GM12878 (cell line): Measurements from ENCODE around the gene AHCY. TPM values are rescaled to one million over a fixed set of nuclear protein-coding genes. Genes with fewer than 3 reads are reported as not detected.

Experiments
- ATAC-seq: fragments of 200-7000 bp; cut with Tn5 transposase; 3 replicates; pipeline ENCODE4 v1.9.1; 2020; ENCODE audit warnings: mild to moderate bottlenecking, moderate library complexity
- Bru-seq: library from RNA; stranded (reverse); fragments of 400-500 nt; gene quantifications from one replicate; lab custom pipeline; 2021; lab: Mats Ljungman, UMichigan
- BruChase-seq, 2 experiments: library from RNA; stranded (reverse); fragments of 400-500 nt; gene quantifications; one replicate each; lab custom pipeline; 2021; lab: Mats Ljungman, UMichigan
- BruUV-seq: library from RNA; stranded (reverse); fragments of 400-500 nt; replicated peaks from 2 replicates; lab custom pipeline; 2021; lab: Mats Ljungman, UMichigan
- CTCF ChIA-PET: fragments of 300-600 bp; sonication (Branson Sonifier 250); formaldehyde crosslinking; extraction: SDS; loops from one replicate; lab custom pipeline; 2021; ENCODE audit warnings: inconsistent platforms; lab: Yijun Ruan, JAX
- POLR2A ChIA-PET: fragments of 350-600 bp; formaldehyde crosslinking; extraction: SDS; loops from one replicate; lab custom pipeline; 2021; ENCODE audit warnings: inconsistent platforms; lab: Charles Lee
- RAD21 ChIA-PET: fragments of 300-600 bp; sonication (Branson Sonifier 250); formaldehyde crosslinking; loops from one replicate; lab custom pipeline; 2023; ENCODE audit warnings: antibody characterized with exemption; ENCODE audit not compliant: unreplicated experiment; lab: Charles Lee
- SMC1A ChIA-PET: fragments of 300-600 bp; sonication (Branson Sonifier 250); formaldehyde crosslinking; loops from one replicate; lab custom pipeline; 2023; ENCODE audit not compliant: unreplicated experiment, uncharacterized antibody; lab: Charles Lee
- DNase-seq: peaks from one replicate; pipeline ENCODE4 v3.0.0-alpha.2; 2011; ENCODE audit warnings: low read depth, low spot score
- FAIRE-seq: peaks from 3 replicates; lab custom pipeline; 2011; peaks lifted over from hg19 to GRCh38; lab: Jason Lieb, UNC
- H2AFZ ChIP-seq: 2 replicates; pipeline ENCODE4 v1.6.0; 2011; ENCODE audit warnings: low read depth, low read length, control low read depth; ENCODE audit not compliant: control insufficient read depth
- H3K27ac ChIP-seq: 2 replicates; pipeline ENCODE4 v1.5.1; 2011; ENCODE audit warnings: control low read depth; ENCODE audit not compliant: control insufficient read depth, insufficient read depth
- H3K27me3 ChIP-seq, 2 experiments: replicated peaks in 1 of 2; 2 replicates each; pipeline versions ENCODE4 v1.6.0 to v1.6.1; 2011; ENCODE audit warnings: low read length in 1 of 2; ENCODE audit not compliant: control insufficient read depth in 2 of 2, insufficient read depth in 2 of 2
- H3K36me3 ChIP-seq, 2 experiments: 2 replicates each; pipeline ENCODE4 v1.5.1; 2011; ENCODE audit warnings: low read length in 1 of 2; ENCODE audit not compliant: control insufficient read depth in 2 of 2, insufficient read depth in 2 of 2
- H3K4me1 ChIP-seq: 2 replicates; pipeline ENCODE4 v1.6.1; 2011; ENCODE audit warnings: mild to moderate bottlenecking, low read length, moderate library complexity, mixed read lengths; ENCODE audit not compliant: control insufficient read depth, insufficient read depth
- H3K4me2 ChIP-seq: 2 replicates; pipeline ENCODE4 v1.6.0; 2011; ENCODE audit warnings: control low read depth; ENCODE audit not compliant: control insufficient read depth, insufficient read depth
- H3K4me3 ChIP-seq: fragments of 200-600 bp; sonication (generic); 2 replicates; pipeline ENCODE4 v1.5.1; 2016
- H3K79me2 ChIP-seq: 2 replicates; pipeline ENCODE4 v1.6.0; 2011; ENCODE audit warnings: low read length; ENCODE audit not compliant: control insufficient read depth, insufficient read depth
- H3K9ac ChIP-seq: 2 replicates; pipeline ENCODE4 v1.8.0; 2011; ENCODE audit warnings: low read length, control low read depth, mixed read lengths; ENCODE audit not compliant: control insufficient read depth, insufficient read depth
- H3K9me3 ChIP-seq: replicated peaks from 3 replicates; pipeline ENCODE4 v1.5.1; 2011; ENCODE audit warnings: mild to moderate bottlenecking, low read length; ENCODE audit not compliant: control insufficient read depth, insufficient read depth
- H4K20me1 ChIP-seq: 2 replicates; pipeline ENCODE4 v1.6.0; 2011; ENCODE audit not compliant: control insufficient read depth, insufficient read depth
- BHLHE40 ChIP-seq, 2 experiments: fragments of 450-650 bp in 1 of 2; IDR thresholded peaks; 2 replicates each; pipeline ENCODE4 v1.6.1; 2011 to 2017; ENCODE audit warnings: low read depth in 2 of 2, borderline replicate concordance in 1 of 2, improper control_type of control experiment in 1 of 2, low read length in 1 of 2, mild to moderate bottlenecking in 1 of 2
- DPF2 ChIP-seq: fragments of 450-650 bp; IDR thresholded peaks from 2 replicates; pipeline ENCODE4 v1.6.1; 2017; ENCODE audit warnings: mild to moderate bottlenecking
- ETV6 ChIP-seq, 2 experiments: fragments of 450-650 bp in 1 of 2; IDR thresholded peaks in 1 of 2; conservative IDR thresholded peaks in 1 of 2; 2 replicates each; pipeline ENCODE4 v1.6.1; 2014; ENCODE audit warnings: antibody characterized with exemption in 1 of 2, borderline replicate concordance in 1 of 2, low read depth in 1 of 2, mild to moderate bottlenecking in 1 of 2, moderate library complexity in 1 of 2
- HDAC6 ChIP-seq: fragments of 200-600 bp; sonication (generic); IDR thresholded peaks from one replicate; pipeline ENCODE4 v1.8.0; 2017; ENCODE audit warnings: antibody characterized with exemption; ENCODE audit not compliant: unreplicated experiment
- KAT2A ChIP-seq: conservative IDR thresholded peaks from 2 replicates; pipeline ENCODE4 v1.6.1; 2011; ENCODE audit warnings: low read depth, low read length; ENCODE audit not compliant: control insufficient read depth
- MXI1 ChIP-seq: fragments of 150-350 bp; IDR thresholded peaks from 2 replicates; pipeline ENCODE4 v1.6.1; 2011; ENCODE audit warnings: low read depth, mild to moderate bottlenecking, inconsistent platforms, low read length, improper control_type of control experiment
- NFXL1 ChIP-seq: fragments of 450-650 bp; IDR thresholded peaks from 2 replicates; pipeline ENCODE4 v1.6.1; 2017; ENCODE audit warnings: antibody characterized with exemption, mild to moderate bottlenecking, borderline replicate concordance
- PAX8 ChIP-seq: fragments of 450-650 bp; IDR thresholded peaks from 2 replicates; pipeline ENCODE4 v1.6.1; 2017; ENCODE audit warnings: mild to moderate bottlenecking, moderate library complexity
- PML ChIP-seq: IDR thresholded peaks from 2 replicates; pipeline ENCODE4 v1.6.1; 2012; ENCODE audit warnings: low read length, inconsistent platforms
- POLR2AphosphoS2 ChIP-seq: IDR thresholded peaks from 2 replicates; pipeline ENCODE4 v1.6.1; 2011; ENCODE audit warnings: low read depth, mild to moderate bottlenecking, low read length, improper control_type of control experiment, moderate library complexity
- RCOR1 ChIP-seq: conservative IDR thresholded peaks from 2 replicates; pipeline ENCODE4 v1.6.1; 2012; ENCODE audit warnings: low read depth, low read length, improper control_type of control experiment
- RFX5 ChIP-seq: IDR thresholded peaks from 2 replicates; pipeline ENCODE4 v1.6.1; 2011; ENCODE audit warnings: low read depth, low read length, improper control_type of control experiment
- SKIL ChIP-seq: fragments of 450-650 bp; IDR thresholded peaks from 2 replicates; pipeline ENCODE4 v1.6.1; 2017; ENCODE audit warnings: mild to moderate bottlenecking, low read depth, inconsistent platforms; ENCODE audit not compliant: poor library complexity, severe bottlenecking
- SREBF1 ChIP-seq: IDR thresholded peaks from 2 replicates; pipeline ENCODE4 v1.6.1; 2012; ENCODE audit warnings: mild to moderate bottlenecking, low read length
- STAT1 ChIP-seq: fragments of 450-650 bp; conservative IDR thresholded peaks from 2 replicates; pipeline ENCODE4 v1.6.1; 2014; ENCODE audit warnings: antibody characterized with exemption, mild to moderate bottlenecking
- TBL1XR1 ChIP-seq: IDR thresholded peaks from 2 replicates; pipeline ENCODE4 v1.6.1; 2012; ENCODE audit warnings: low read depth, low read length, improper control_type of control experiment
- WGBS: methylation state at CpG from one replicate; pipeline ENCODE4 v1.1.6; 2016; ENCODE audit warnings: low lambda C conversion rate; ENCODE audit not compliant: insufficient replicate concordance, insufficient coverage; ENCODE audit errors: missing lambda C conversion rate; 5-methylcytosine and 5-hydroxymethylcytosine counted together
- in situ Hi-C: fragments of 300-500 bp; cut with MboI; formaldehyde crosslinking; loops from 9 replicates; pipeline ENCODE4 v1.14.3; 2018; ENCODE audit warnings: mixed read lengths
- intact Hi-C: fragments of 100-400 bp; cut with micrococcal nuclease; formaldehyde crosslinking; loops from one replicate; pipeline ENCODE4 v1.14.2; 2022; ENCODE audit not compliant: unreplicated experiment
- long read RNA-seq, 2 experiments: library from polyadenylated mRNA; unstranded; transcript quantifications; one replicate each; pipeline ENCODE4 v2.0.0, GENCODE V29; 2019 to 2020
- polyA minus RNA-seq, 3 experiments: library from RNA; depleted of rRNA, polyadenylated mRNA; stranded (reverse); fragments of >200 nt; gene quantifications; 2 replicates each; pipeline ENCODE4 v1.2.3, GENCODE V29; 2011
- polyA plus RNA-seq, 11 experiments: library from polyadenylated mRNA; depleted of rRNA in 4 of 11; unstranded in 6 of 11; stranded (reverse) in 5 of 11; fragments of >200 nt; fragmentation: Nextera tagmentation in 4 of 11; fragmentation: Illumina TruSeq in 1 of 11; extraction: Ambion mirVana in 4 of 11; extraction: Trizol in 1 of 11; gene quantifications; 1 replicate in 1 of 11; 2 replicates in 10 of 11; pipeline versions ENCODE4 v1.2.1 to v1.2.3, GENCODE V29; 2011 to 2016; ENCODE audit warnings: inconsistent platforms in 2 of 11, missing spikeins in 2 of 11, low read depth in 1 of 11
- total RNA-seq, 4 experiments: library from RNA; depleted of rRNA in 3 of 4; stranded (reverse); fragments of >200 nt in 3 of 4; fragmentation: Illumina TruSeq in 1 of 4; extraction: Trizol in 1 of 4; gene quantifications; 2 replicates each; pipeline versions ENCODE4 v1.2.1 to v1.2.3, GENCODE V29; 2013 to 2021

The AHCY gene
- total RNA-seq (2013; cell fraction: nucleolus; rRNA removed): 60.9 and 62.0 TPM in 2 replicates
- total RNA-seq (2014; rRNA removed) (192 and 198 TPM in 2 replicates), total RNA-seq (2014; rRNA removed; fragmentation: Illumina TruSeq; extraction: Trizol) (151 and 163 TPM in 2 replicates), total RNA-seq (2021) (223 and 233 TPM in 2 replicates), polyA plus RNA-seq (2011; rRNA removed) (128 and 208 TPM in 2 replicates), polyA plus RNA-seq (2014; fragmentation: Illumina TruSeq; extraction: Trizol) (138 and 204 TPM in 2 replicates), polyA plus RNA-seq (2014; fragmentation: Nextera tagmentation; extraction: Ambion mirVana) (100 to 1,000 TPM in 1 of 2 experiments, 10 to 100 TPM in 1; 84.9 to 116 TPM), polyA plus RNA-seq (2014; rRNA removed) (218 and 247 TPM in 2 replicates), polyA plus RNA-seq (2016; fragmentation: Nextera tagmentation; extraction: Ambion mirVana) (100 to 1,000 TPM; 129 to 134 TPM), polyA minus RNA-seq (2011; rRNA and poly(A)+ RNA removed) (414 and 519 TPM in 2 replicates), Bru-seq, nascent RNA (percentile 56 among the genes with signal in this experiment), BruChase-seq, experiment 1, labeled RNA remaining after a 6-hour chase (percentile 68 among the genes with signal in this experiment), BruChase-seq, experiment 2, labeled RNA remaining after a 2-hour chase (percentile 60 among the genes with signal in this experiment)
- polyA plus RNA-seq (2011; ENCODE audit: low read depth): 80.9 TPM
- 296 and 341 TPM in 2 replicates for polyA plus RNA-seq (2011; cell fraction: cytosol; rRNA removed)
- polyA plus RNA-seq (2011; cell fraction: nucleus; rRNA removed): 234 and 261 TPM in 2 replicates
- 101 and 138 TPM in 2 replicates for polyA plus RNA-seq (2012)
- 123 and 129 TPM in 2 replicates for polyA minus RNA-seq (2011; cell fraction: cytosol; rRNA and poly(A)+ RNA removed)
- 62.9 and 114 TPM in 2 replicates for polyA minus RNA-seq (2011; cell fraction: nucleus; rRNA and poly(A)+ RNA removed)
- long read RNA-seq, experiment 1, transcript AHCY-201 (10 exons, 2,143 nt): major isoform, 203 of 250 reads
- long read RNA-seq, experiment 1, partial matches to known transcripts: 15 of 250 reads
- long read RNA-seq, experiment 1, other reads (novel, unspliced or antisense): 32 of 250 reads
- long read RNA-seq, experiment 2, transcript AHCY-201 (10 exons, 2,143 nt): major isoform, 204 of 276 reads
- long read RNA-seq, experiment 2, partial matches to known transcripts: 39 of 276 reads
- long read RNA-seq, experiment 2, other reads (novel, unspliced or antisense): 33 of 276 reads

- WGBS: 1% methylated on average over 78 of the region's 79 CpGs
- peak; percentile 88 for FAIRE-seq
- TF ChIP-seq ETV6 (conservative IDR thresholded peaks at IDR 0.05 in 1 of 2, IDR thresholded peaks at IDR 0.05 in 1 of 2; ENCODE audit: borderline replicate concordance in 1 of 2, low read depth in 1 of 2) (no peak), SKIL (no peak), PAX8 (no peak), HDAC6 (no peak), POLR2AphosphoS2 (no peak), RFX5 (no peak), BHLHE40 (IDR thresholded peaks at IDR 0.05; ENCODE audit: borderline replicate concordance in 1 of 2, low read depth in 2 of 2, low read length in 1 of 2) (peak; percentile 41 to 77; a peak in 1 of 4 replicates), KAT2A (no peak), DPF2 (peak; percentile 57; the same call in 1 of the 2 replicates), RCOR1 (no peak), SREBF1 (peak; percentile 65), MXI1 (peak; percentile 90), TBL1XR1 (no peak), NFXL1 (no peak), STAT1 (no peak), PML (peak; percentile 81)
These were observed at the start of gene AHCY for GRCh38 chr20:34302723-34303533. Gene AHCY, minus strand, starts transcription at chr20:34303355. Its CDS starts 85 bp downstream, at chr20:34303270.

More at GRCh38 chr20:34302723-34303533, at the start of gene AHCY:
- H3K27me3 ChIP-seq: no peaks in the 10 kb centered on the region
- DNase-seq (peak; percentile 82), ATAC-seq (peak; percentile 96)
- CTCF ChIA-PET: interaction anchor here (0.7 to 5.8 kb wide), 6 partner anchors 9 to 256 kb away, joined by 3 to 40 read pairs (median 4); partner anchors contain the start of genes DYNLRB1, ITCH and MAP1LC3A
- intact Hi-C loops (loop anchor here (2.0 kb wide), 1 partner anchor 36 kb away; no protein-coding TSS in a partner anchor), in situ Hi-C loops (no loop called here)
- peaks cover 42% of the 10 kb centered on the region for H3K79me2 ChIP-seq
- no peaks in the 10 kb centered on the region for H3K36me3 ChIP-seq
- peak within 1 kb of the TSS; percentile 97 for H3K9ac ChIP-seq
- no peaks in the 10 kb centered on the region for H3K9me3 ChIP-seq
- BruUV-seq: no TSS peak
- peaks cover 11% of the 10 kb centered on the region for H3K4me1 ChIP-seq
- H4K20me1 ChIP-seq: no peaks in the 10 kb centered on the region
- H3K4me3 ChIP-seq: peak within 1 kb of the TSS; percentile 95
- H3K27ac ChIP-seq: peak within 1 kb of the TSS; percentile 87
- SMC1A ChIA-PET: interaction anchor here (2.0 to 2.5 kb wide), 2 partner anchors 9 to 112 kb away, joined by 6 to 15 read pairs; no protein-coding TSS in a partner anchor
- H2AFZ ChIP-seq: peak within 1 kb of the TSS; percentile 95
- H3K4me2 ChIP-seq: peak within 1 kb of the TSS; percentile 88
- POLR2A ChIA-PET: interaction anchor here (0.7 to 4.7 kb wide), 7 partner anchors 15 to 417 kb away, joined by 3 to 21 read pairs (median 5); partner anchors contain the start of genes DYNLRB1, EIF2S2 and ITCH
- RAD21 ChIA-PET: interaction anchor here (0.6 to 4.8 kb wide), 5 partner anchors 10 to 406 kb away, joined by 3 to 21 read pairs (median 5); partner anchors contain the start of gene ITCH
